ENCODE results near the gene CYGB. TPM values are rescaled to one million over a fixed set of nuclear protein-coding genes. Genes with fewer than 3 reads are reported as not detected.

CYGB gene
- total and polyA plus RNA-seq, 10 of the 15 experiments (the other 5 are each of a cell fraction or from before 2014, with no cell fraction given), result 0.34 TPM; not detected in 9

DNA sequence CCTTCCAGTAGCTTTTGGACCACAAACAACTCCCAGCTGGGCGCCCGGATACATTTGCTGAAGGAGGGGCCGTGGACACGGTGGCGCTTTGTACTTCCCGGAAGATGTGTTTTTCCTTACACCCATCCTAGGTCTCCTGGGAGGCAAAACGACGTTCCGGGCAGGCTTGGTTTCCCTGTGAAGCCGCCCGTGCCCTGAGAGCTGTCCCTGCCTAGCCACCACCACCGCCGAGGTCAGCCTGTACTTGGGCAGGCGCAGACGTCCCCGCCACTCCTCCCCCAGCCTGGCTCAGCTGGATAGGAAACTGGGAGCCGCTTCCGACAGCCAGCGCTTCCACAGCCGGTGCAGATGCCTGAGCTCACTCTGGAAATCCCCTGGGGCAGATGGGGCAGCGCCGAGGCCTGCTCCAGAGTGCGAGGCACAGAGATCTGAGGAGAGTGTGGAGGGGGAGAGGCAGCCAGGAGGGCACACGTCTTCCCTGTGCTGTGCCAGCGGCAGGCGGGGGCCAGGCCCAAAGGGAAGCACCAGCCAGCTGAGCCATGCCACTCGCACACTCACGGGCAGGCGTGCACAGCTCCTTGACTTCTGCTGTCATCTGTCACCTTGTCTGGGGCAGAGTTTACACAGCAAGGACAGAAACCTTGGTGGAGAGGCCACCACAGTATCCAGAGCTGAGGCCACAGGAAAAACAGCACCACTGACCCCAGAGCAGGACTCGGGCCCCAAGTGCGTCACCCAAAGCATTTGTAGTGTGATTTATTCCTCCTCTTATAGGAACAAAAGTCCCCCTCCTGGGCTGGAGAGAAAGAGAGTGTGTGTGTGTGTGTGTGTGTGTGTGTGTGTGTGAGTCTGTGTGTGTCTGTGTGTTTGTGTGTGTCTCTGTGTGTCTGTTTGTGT lies 39.3 kb downstream of the CYGB start:
- peak overlapping the region; percentile 88 for H3K4me2 ChIP-seq (ENCODE audit: control insufficient read depth, insufficient read depth)
- intact Hi-C loops (cut with micrococcal nuclease; ENCODE audit: unreplicated experiment) (no loop called here), in situ Hi-C loops (cut with MboI) (no loop called here)
- H2AFZ ChIP-seq (ENCODE audit: control insufficient read depth, low read depth, low read length), result no peak overlapping the region
- ChIA-PET RAD21 (ENCODE audit: unreplicated experiment) (interaction anchor here (0.9 to 5.4 kb wide), 6 partner anchors 9 to 31 kb away, joined by 4 to 34 read pairs (median 6); partner anchors contain the start of gene AANAT), SMC1A (ENCODE audit: uncharacterized antibody, unreplicated experiment) (interaction anchor here (1.0 to 8.7 kb wide), 7 partner anchors 10 to 53 kb away, joined by 3 to 115 read pairs (median 4); partner anchors contain the start of gene AANAT), POLR2A (interaction anchor here (0.5 to 9.0 kb wide), 8 partner anchors 8 to 69 kb away, joined by 3 to 101 read pairs (median 8); partner anchors contain the start of gene AANAT), CTCF (interaction anchor here (0.8 to 3.1 kb wide), 8 partner anchors 13 to 174 kb away, joined by 3 to 15 read pairs (median 6); partner anchors contain the start of gene AANAT)
- DNase-seq (ENCODE audit: low read depth, low spot score) (no peak), ATAC-seq (peak; percentile 26), FAIRE-seq (no peak)
- peak overlapping the region; percentile 96 for H3K4me3 ChIP-seq
- no TSS peak for BruUV-seq (replicated peaks)
- H3K9me3 ChIP-seq (replicated peaks; ENCODE audit: control insufficient read depth, insufficient read depth, low read length), result no peaks in the 10 kb centered on the region
- H3K9ac ChIP-seq (ENCODE audit: control insufficient read depth, insufficient read depth, low read length), result peak overlapping the region; percentile 81
- WGBS (ENCODE audit: insufficient coverage, insufficient replicate concordance, low lambda C conversion rate, missing lambda C conversion rate), result 34% methylated on average over 31 of the region's 31 CpGs
- H3K27me3 ChIP-seq (replicated peaks in 1 of 2; ENCODE audit: control insufficient read depth in 2 of 2, insufficient read depth in 2 of 2, low read length in 1 of 2), result no peaks in the 10 kb centered on the region
- no peaks in the 10 kb centered on the region; a peak in 3 of 4 replicates for H3K36me3 ChIP-seq (ENCODE audit: control insufficient read depth in 2 of 2, insufficient read depth in 2 of 2, low read length in 1 of 2)
- peaks cover 63% of the 10 kb centered on the region for H3K79me2 ChIP-seq (ENCODE audit: control insufficient read depth, insufficient read depth, low read length)
- H4K20me1 ChIP-seq (ENCODE audit: control insufficient read depth, insufficient read depth), result no peaks in the 10 kb centered on the region
- peaks cover 66% of the 10 kb centered on the region for H3K4me1 ChIP-seq (ENCODE audit: control insufficient read depth, insufficient read depth, low read length)
- H3K27ac ChIP-seq (ENCODE audit: control insufficient read depth, insufficient read depth), result peak overlapping the region; percentile 86
- TF ChIP-seq BHLHE40 (IDR thresholded peaks at IDR 0.05; ENCODE audit: borderline replicate concordance in 1 of 2, low read depth in 2 of 2, low read length in 1 of 2) (peak in 1 of 2 experiments; percentile 64; a peak in 1 of 4 replicates), SREBF1 (IDR thresholded peaks at IDR 0.05; ENCODE audit: low read length) (no peak), ATF7 (IDR thresholded peaks at IDR 0.05; ENCODE audit: low read depth) (0 out of 2 replicates have a peak, but pooled peaks have one; percentile 16), FOXK2 (IDR thresholded peaks at IDR 0.05) (no peak), DPF2 (IDR thresholded peaks at IDR 0.05) (peak; percentile 68; the same call in 1 of the 2 replicates), CBFB (IDR thresholded peaks at IDR 0.05; ENCODE audit: low read depth) (no peak), TBL1XR1 (IDR thresholded peaks at IDR 0.05; ENCODE audit: low read depth, low read length) (no peak), ETV6 (conservative IDR thresholded peaks at IDR 0.05 in 1 of 2, IDR thresholded peaks at IDR 0.05 in 1 of 2; ENCODE audit: borderline replicate concordance in 1 of 2, low read depth in 1 of 2) (no peak), BACH1 (IDR thresholded peaks at IDR 0.05; ENCODE audit: borderline replicate concordance) (0 out of 2 replicates have a peak, but pooled peaks have one; percentile 10), TAF1 (IDR thresholded peaks at IDR 0.05; ENCODE audit: borderline replicate concordance, low read depth, low read length) (0 out of 2 replicates have a peak, but pooled peaks have one; percentile 9), HDAC2 (IDR thresholded peaks at IDR 0.05) (no peak), POLR2AphosphoS2 (IDR thresholded peaks at IDR 0.05; ENCODE audit: low read depth, low read length) (no peak), STAT1 (conservative IDR thresholded peaks at IDR 0.05) (no peak), TCF3 (IDR thresholded peaks at IDR 0.05; ENCODE audit: borderline replicate concordance, insufficient read depth, low read depth, low read length) (0 out of 2 replicates have a peak, but pooled peaks have one; percentile 16), NBN (IDR thresholded peaks at IDR 0.05) (peak; percentile 92; the same call in 1 of the 2 replicates), POU2F2 (IDR thresholded peaks at IDR 0.05; ENCODE audit: borderline replicate concordance, low read depth, low read length) (0 out of 3 replicates have a peak, but pooled peaks have one; percentile 7), RELA (IDR thresholded peaks at IDR 0.05; ENCODE audit: borderline replicate concordance, partially characterized antibody) (peak; percentile 94), MYB (IDR thresholded peaks at IDR 0.05; ENCODE audit: borderline replicate concordance, low read depth, low read length) (no peak), MTA3 (IDR thresholded peaks at IDR 0.05; ENCODE audit: borderline replicate concordance, low read length) (no peak), POLR2A (IDR thresholded peaks at IDR 0.05; ENCODE audit: low read depth, low read length) (peak; percentile 64)
- TF ChIP-seq, protein P1, sequence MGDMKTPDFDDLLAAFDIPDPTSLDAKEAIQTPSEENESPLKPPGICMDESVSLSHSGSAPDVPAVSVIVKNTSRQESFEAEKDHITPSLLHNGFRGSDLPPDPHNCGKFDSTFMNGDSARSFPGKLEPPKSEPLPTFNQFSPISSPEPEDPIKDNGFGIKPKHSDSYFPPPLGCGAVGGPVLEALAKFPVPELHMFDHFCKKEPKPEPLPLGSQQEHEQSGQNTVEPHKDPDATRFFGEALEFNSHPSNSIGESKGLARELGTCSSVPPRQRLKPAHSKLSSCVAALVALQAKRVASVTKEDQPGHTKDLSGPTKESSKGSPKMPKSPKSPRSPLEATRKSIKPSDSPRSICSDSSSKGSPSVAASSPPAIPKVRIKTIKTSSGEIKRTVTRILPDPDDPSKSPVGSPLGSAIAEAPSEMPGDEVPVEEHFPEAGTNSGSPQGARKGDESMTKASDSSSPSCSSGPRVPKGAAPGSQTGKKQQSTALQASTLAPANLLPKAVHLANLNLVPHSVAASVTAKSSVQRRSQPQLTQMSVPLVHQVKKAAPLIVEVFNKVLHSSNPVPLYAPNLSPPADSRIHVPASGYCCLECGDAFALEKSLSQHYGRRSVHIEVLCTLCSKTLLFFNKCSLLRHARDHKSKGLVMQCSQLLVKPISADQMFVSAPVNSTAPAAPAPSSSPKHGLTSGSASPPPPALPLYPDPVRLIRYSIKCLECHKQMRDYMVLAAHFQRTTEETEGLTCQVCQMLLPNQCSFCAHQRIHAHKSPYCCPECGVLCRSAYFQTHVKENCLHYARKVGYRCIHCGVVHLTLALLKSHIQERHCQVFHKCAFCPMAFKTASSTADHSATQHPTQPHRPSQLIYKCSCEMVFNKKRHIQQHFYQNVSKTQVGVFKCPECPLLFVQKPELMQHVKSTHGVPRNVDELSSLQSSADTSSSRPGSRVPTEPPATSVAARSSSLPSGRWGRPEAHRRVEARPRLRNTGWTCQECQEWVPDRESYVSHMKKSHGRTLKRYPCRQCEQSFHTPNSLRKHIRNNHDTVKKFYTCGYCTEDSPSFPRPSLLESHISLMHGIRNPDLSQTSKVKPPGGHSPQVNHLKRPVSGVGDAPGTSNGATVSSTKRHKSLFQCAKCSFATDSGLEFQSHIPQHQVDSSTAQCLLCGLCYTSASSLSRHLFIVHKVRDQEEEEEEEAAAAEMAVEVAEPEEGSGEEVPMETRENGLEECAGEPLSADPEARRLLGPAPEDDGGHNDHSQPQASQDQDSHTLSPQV (IDR thresholded peaks at IDR 0.05), result no peak
